Measurements from ENCODE around the gene CACNA2D3.

CACNA2D3 gene

GRCh38 chr3:55119268-55119667 lies 996.9 kb downstream of the CACNA2D3 start:
- H3K36me3 ChIP-seq (ENCODE audit: insufficient read depth, low read length), result no peaks in the 10 kb centered on the region
- H2AFZ ChIP-seq (ENCODE audit: low read length, unreplicated experiment), result no peak overlapping the region

GRCh38 chr3:55122312-55122711 lies 1000.0 kb downstream of the CACNA2D3 start:
- Histone ChIP-seq H3K4me1 (ENCODE audit: control insufficient read depth, insufficient read depth, low read length, unreplicated experiment) (no peaks in the 10 kb centered on the region), H3K79me2 (ENCODE audit: control insufficient read depth, insufficient read depth, low read length, unreplicated experiment) (no peaks in the 10 kb centered on the region), H3K27ac (ENCODE audit: low read depth, low read length) (no peak overlapping the region), H3K4me3 (ENCODE audit: low read depth, low read length) (no peak overlapping the region), H3K36me3 (ENCODE audit: insufficient read depth, low read length) (no peaks in the 10 kb centered on the region), H2AFZ (ENCODE audit: low read length, unreplicated experiment) (no peak overlapping the region), H3K27me3 (ENCODE audit: insufficient read depth, low read length) (no peaks in the 10 kb centered on the region)

More at GRCh38 chr3:55119268-55119667, 996.9 kb downstream of the CACNA2D3 start:
- H3K27me3 ChIP-seq (ENCODE audit: insufficient read depth, low read length), result no peaks in the 10 kb centered on the region
- no peak overlapping the region for H3K4me3 ChIP-seq (ENCODE audit: low read depth, low read length)
- H3K79me2 ChIP-seq (ENCODE audit: control insufficient read depth, insufficient read depth, low read length, unreplicated experiment), result no peaks in the 10 kb centered on the region
- no peaks in the 10 kb centered on the region for H3K4me1 ChIP-seq (ENCODE audit: control insufficient read depth, insufficient read depth, low read length, unreplicated experiment)
- H3K27ac ChIP-seq (ENCODE audit: low read depth, low read length), result no peak overlapping the region

Data from ACC112 (cell line).